Embryonic facial prominence (tissue), 1 donor: ENCODE results near the gene LPCAT1.
"Not testable (repeated sequence)": the region's sequence is repeated elsewhere in the genome, so short reads cannot be mapped to it uniquely, and the experiment has no call there.

Experiments used
- DNase-seq: peaks from one replicate; pipeline ENCODE4 v3.0.0-alpha.2; 2016; ENCODE audit errors: extremely low spot score

The LPCAT1 gene

DNA sequence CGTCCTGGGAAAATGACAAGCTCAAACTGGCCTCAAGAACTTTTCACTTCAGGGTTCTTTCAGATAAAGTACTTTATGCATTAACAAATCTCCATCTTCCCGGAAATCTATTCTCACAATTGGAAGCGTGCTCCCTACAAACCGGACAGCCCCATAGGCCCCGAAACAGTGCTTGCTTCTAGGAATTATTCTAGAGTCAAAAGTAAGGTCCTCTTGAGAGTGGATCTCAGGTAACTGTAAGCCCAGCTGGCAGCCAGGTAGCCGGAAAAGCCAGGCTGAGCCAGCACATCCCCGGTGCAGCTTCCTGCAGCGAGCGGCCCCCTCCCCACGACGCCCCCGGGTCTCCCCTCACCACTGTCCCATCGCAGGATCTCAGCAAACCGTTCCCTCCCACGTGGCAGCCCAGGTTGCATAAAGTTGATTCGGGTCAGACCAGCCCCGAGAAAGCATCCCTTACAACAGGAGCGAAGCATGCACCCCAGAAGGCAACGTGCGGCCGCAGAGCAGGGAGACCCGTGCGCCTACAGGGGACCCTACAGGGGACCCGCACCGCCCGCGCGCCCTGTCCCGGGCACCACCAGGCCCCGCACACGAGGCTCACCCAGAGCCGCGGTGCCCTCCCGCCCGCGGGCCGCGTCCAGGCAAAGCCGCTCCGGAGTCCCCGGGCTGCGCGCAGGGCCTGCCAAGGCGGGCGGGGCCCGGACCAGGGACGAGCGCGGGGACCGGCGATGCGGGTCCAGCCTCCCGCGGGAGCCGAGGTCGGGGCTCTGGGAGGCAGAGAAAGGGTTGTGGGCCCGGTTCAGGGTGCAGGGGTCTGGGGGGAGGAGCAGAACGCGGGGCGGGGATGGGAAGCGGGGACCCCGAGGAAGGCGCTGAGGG, 920 bp downstream of the LPCAT1 start:
- no peak for DNase-seq

DNA sequence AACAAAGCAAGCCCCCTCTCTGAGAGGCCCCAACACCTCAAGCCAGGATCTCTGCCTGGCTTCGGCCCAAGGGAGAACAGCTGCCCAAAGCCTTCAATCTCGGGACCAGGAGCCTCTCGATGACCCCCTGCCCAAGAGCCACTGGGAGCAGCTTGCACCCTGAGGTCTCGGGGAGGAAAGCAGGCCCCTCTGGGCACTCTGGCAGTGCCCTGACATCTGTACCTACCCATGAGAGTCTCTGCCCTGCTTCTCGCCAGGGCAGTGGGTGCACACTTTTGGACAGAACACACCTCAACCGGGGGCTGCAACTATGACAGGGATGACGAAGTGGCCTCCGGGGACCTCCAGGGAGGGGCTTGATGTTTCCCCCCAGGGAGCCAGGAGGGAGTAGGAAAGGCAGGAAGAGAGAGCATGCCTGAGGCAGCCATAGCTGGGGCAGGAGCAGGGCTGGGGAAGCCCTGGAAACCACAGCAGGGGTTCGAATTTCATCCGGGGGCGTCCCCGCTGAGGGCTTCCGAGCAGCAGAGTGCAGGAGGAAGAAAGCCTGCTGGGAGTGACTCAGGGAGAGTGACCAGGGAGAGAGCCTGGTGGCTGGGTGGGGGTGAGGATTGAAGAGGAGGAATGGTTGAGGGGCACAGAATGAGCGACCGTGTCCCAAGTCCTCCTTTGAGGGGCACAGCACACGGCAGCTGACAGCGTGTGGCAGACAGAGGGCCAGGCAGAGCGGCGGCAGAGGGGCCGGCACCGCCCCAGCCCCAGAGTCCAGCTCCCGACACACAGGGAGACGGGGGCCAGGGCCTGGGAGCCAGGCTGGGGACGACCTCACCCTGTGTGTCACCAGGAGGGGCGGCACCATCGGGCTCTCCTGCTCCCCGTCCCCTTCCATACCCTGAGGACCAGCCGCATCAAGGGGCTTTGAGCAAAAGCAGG, 1.8 kb downstream of the LPCAT1 start:
- DNase-seq, result no peak

GRCh38 chr5:1520791-1521453, 2.8 kb downstream of the LPCAT1 start:
- DNase-seq, result no peak

- no peak for DNase-seq
Measured at GRCh38 chr5:1519631-1520210, 4.0 kb downstream of the LPCAT1 start.

GRCh38 chr5:1517838-1518237, 5.9 kb downstream of the LPCAT1 start:
- no peak for DNase-seq

DNA sequence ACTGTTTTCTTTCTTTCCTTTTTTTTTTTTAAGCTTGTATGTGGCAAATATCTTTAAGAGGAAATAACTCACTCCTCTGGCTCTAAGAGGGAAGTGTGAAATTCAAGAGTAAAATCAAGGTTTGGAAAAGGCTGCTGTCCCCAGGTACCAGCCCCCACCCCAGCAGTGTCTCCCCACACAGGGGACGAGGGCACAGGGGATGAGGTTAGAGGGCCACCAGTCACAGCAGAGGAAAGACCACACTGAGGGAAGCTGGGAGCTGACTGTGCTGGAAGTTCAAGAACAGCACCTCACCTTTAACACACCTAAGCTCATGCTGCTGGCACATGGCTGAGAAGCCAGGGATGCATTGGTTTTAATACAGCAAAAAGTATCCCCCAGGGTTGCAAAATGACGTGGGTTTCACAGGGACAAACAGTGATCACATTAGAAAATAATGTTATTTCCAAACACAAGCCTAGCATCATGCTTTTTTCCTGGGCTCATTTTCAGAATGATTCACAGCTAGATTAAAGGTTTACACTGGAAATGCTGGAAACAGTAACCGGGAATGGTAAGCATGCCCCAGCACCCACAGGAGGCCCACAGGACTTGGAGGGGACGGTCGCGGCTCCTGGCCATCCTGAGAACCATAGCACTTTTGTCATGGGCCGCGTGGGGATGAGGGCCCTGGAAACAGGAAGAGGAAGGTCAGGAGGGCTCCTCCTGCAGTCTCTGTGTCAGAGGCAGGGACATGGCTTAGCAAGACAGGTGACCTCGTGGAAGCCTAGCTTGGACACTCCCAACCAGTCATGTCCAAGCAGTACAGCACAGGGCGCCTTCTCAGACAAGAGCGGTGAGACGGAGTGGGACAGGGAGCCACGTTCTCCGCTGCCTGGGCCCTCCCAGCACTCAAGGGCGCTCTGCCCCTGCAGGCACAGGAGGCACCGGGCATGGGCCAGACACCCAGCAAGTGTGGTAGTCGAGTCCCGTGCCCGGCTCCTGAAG, 6.9 kb downstream of the LPCAT1 start:
- DNase-seq, result no peak

DNA sequence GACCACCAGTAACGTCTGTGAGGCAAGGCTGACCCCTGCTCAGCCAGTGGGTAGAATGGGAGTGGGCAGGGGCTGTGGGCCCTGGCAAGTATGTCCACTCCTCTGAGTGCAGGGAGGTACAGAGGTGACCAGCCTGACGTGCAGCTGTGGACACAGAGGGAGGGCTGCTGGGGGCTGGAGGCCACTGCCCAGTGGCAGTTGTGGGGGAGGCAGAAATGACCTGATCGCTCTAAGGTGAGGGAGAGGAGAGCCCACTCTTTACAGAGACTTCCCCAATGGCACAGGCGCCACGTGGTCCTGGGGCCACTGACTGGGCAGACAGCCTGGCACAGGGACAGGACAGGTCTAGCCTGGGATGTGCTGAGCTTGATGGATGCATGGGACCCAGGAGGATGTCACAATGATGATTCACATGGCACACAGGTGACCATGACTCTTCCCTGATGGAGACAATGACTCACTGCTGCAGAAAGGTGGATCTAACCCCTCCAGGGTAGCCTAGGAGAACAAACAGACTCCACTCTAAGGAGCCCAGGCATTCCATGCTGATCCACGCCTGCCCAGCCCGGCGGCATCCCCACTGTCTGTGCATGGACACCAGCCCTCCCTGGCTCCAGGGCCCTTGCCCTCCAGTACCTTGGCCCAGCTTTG, 7.7 kb downstream of the LPCAT1 start:
- no peak for DNase-seq

DNA sequence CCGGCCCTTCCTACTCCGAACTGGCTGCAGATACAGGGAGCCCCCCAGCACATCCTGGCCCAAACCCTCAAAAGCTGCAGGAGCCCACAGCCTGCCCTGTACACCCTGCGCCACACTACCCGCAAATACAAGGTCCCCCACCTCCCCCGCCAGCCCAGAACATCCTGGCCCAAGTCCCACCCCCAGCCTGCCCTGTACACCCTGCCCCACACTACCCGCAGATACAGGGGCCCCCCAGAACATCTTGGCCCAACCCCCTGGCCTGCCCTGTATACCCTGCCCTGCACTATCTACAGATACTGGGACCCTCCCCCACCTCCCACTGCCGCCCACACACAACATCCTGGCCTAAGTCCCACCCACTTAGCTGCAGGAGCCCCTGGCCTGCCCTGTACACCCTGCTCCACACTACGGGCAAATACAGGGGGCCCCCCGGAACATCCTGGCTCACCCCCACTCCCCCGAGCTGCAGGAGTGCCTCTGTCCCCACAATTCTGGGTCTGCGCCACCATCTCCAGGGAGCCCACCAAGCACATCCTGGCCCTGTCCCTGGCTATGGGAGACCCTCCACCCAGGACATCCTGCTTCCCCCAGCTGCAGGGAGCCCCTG, 8.3 kb downstream of the LPCAT1 start:
- DNase-seq, result no peak

GRCh38 chr5:1514819-1515310, 8.9 kb downstream of the LPCAT1 start:
- not testable (repeated sequence) for DNase-seq

DNA sequence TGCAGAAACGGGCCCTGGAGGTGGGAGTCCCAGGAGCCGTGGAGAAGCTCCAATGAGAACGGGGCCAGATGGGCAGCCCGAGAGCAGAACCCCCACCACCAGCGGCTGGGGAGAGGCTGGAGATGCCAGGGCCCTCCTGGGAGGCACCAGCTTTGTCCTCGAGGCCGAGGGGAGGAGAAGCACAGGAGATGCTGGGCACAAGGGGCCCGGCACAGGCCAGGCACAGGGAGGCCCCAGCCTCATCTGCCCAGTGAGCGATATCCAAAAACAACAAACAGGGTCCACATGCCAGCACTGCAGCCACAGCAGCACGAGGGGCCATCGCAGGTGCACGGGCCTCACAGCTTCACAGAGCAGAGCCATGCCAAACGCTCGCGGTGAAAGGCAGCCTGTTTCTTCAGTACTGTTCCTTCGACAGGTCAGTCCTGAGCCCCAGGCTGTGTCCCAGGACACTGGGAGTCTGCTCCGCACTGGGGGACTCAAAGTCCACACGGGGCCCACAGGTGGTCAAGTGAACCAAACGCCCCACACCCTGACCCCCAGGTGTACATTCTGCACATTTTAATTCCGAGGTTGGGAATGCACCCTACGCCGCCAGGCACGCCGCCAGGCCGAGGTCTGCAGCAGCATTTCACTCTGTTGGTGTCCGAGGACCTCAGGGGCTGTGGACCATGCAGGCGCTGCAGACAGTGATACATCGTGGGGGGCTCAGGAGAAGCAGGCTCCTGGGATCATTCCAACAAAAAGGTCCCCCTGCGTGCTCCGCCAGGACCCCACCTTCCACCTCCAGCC, 9.5 kb downstream of the LPCAT1 start:
- DNase-seq, result no peak

DNA sequence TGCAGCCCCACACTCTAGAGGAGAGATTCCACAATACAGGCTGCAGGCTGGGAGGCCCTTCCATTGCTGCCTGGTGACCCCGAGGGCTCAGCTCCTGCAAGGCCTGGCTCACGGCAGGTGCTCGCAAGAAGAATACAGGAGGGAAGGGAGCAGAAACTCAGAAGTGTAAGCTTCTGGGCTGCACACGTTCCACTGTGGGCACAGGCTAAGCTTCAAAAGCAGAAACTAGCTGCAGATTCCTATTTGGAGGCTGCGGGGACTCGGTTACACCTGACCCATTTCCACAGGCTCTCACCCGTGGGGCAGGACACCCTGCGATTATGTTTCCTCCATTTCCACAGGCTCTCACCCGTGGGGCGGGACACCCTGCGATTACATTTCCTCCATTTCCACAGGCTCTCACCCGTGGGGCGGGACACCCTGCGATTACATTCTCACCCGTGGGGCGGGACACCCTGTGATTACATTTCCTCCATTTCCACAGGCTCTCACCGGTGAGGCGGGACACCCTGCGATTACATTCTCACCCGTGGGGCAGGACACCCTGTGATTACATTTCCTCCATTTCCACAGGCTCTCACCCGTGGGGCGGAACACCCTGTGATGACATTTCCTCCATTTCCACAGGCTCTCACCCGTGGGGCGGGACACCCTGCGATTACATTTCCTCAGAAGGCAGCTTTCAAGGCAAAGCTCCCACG, 10.3 kb downstream of the LPCAT1 start:
- no peak for DNase-seq

- DNase-seq, result no peak
Measured at GRCh38 chr5:1512541-1513291, 11.0 kb downstream of the LPCAT1 start.

DNA sequence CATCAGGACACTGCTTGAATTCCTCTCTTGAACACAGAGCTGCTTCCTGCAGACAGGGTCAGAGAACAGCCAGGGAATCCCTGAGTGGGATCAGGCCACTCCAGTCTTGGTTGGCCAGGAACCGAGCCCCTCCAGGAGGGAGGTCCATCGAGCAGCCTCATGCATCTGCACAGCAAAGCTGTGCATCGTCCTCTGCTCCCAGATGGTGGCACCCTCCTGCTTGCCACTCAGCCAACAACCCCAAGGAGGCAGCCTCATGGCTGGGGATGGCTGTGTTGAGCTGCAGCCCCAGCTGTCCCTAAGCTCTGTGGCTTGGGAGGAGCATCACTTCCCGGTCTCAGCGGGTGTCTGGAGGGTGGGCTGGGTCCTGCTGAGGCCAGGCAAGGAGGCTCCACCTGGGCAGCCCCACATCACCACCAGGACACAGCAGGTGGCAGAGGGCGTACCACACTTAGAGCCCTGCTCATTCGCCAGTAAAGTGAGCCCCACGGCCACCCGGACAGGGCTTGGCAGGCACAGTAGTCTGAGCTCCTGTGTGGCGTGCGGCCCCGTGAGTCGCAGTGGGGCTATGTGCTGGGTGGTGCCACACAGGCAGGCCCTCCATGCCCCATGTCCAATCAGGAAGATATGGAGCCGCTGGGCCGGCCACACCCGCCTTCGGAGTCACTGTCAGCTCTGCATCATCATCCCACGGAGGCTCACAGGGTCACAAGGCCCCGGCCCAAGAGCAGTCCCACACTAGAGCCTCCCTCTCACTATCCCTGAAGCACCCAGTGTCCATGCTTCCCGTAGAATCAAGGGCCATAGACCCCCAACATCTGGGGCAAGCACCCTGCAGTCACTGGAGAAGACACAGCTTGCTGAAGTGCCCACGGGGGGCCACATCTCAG, 11.9 kb downstream of the LPCAT1 start:
- no peak for DNase-seq

DNA sequence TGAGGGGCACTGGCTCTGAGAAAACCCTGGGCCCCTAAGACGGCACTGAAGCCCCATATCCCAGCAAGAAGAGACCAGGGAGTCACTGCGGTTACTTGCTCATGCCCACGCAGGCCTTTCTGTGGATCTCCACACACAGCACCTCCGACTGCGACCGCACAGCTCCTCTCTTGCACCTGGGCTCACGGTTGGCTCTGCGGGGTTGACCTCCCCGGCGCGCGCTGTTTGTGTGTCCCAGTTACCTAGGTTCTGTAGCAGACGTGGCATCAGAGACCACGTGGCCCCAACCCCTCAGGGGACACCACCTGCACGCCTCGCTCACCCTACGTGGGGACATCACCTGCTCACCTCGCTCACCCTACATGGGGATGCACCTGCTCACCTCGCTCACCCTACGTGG, 12.7 kb downstream of the LPCAT1 start:
- DNase-seq, result no peak

DNA sequence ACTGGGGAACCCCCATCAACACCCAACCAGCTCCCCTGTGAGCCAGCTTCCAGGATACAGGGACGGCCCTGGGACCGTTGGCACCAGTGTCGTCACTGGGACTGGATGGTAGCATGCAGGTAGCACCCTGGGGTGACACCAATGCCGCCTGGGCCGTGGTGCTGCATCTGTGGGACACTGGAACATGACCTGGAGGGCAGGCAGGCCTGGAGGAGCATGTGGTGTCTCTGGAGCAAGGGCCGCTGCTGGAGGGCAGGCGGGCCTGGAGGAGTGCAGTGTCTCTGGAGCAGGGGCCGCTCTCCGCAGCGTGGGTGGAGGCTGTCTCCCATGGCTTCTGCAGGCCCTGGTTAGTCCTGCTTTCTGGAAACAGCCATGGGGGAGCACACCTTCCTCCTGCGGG, 13.1 kb downstream of the LPCAT1 start:
- DNase-seq, result no peak

DNA sequence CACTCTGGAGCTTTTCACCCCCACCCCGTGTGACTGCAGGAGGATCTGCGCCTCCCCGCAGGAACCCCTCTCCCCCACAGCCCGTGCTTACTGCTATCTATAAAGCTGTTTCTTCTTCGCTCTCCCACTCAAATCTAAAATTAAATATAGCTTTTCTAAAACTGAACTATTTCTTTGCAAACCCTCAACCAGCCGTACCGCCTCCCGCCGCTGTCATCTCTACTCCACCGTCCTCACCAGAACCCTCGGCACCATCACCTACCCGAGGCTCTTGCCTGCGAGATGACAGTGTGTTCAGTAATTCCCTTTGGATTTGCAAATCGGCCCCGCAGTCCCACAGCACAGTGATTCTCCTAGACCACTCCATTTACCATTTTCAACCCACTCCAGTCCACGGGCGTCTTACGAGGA, 13.6 kb downstream of the LPCAT1 start:
- DNase-seq, result no peak
